Measurements from ENCODE around the gene S100B. TPM values are rescaled to one million over a fixed set of nuclear protein-coding genes. Genes with fewer than 3 reads are reported as not detected.

The S100B gene
- total and polyA plus RNA-seq, 2 of the 13 experiments (the other 11 are each of a cell fraction or from before 2014, with no cell fraction given) = not detected

DNA sequence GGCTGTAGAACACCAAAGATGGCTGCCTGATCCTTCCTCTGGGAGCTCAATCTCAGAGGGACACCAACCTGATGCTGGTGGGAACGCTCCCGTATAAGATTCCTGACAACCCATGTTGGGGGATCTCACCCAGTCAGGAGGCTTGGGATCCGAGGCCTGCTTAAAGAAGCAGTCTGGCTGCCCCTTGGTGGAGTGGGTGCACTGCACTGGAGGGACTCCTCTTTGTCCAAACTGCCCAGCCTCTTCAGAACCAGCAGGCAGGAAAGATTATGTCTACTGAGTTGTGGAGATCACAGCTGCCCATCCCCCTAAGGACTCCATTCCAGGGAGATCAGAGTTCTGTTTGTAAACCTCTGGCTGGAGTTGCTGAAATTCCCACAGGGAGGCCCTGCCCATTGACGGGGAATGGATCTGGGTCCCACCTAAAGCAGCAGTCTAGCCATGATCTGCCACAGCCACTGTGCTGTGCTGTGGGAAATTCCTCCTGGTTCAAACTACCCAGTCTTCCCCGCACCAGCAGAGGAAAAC is 23.0 kb downstream of the S100B start (continued):
- no peak for TF ChIP-seq AKNA (CRISPR knock-in tag; IDR thresholded peaks at IDR 0.05; ENCODE audit: borderline replicate concordance)
- TF ChIP-seq ZNF605 (CRISPR knock-in tag; IDR thresholded peaks at IDR 0.05) = peak; percentile 76; the same call in 1 of the 2 replicates
- no peak for TF ChIP-seq SATB2 (CRISPR knock-in tag; IDR thresholded peaks at IDR 0.05)
- 0 out of 2 replicates have a peak, but pooled peaks have one; percentile 37 for TF ChIP-seq ZNF704 (CRISPR knock-in tag; IDR thresholded peaks at IDR 0.05; ENCODE audit: borderline replicate concordance)
- TF ChIP-seq, protein P1, sequence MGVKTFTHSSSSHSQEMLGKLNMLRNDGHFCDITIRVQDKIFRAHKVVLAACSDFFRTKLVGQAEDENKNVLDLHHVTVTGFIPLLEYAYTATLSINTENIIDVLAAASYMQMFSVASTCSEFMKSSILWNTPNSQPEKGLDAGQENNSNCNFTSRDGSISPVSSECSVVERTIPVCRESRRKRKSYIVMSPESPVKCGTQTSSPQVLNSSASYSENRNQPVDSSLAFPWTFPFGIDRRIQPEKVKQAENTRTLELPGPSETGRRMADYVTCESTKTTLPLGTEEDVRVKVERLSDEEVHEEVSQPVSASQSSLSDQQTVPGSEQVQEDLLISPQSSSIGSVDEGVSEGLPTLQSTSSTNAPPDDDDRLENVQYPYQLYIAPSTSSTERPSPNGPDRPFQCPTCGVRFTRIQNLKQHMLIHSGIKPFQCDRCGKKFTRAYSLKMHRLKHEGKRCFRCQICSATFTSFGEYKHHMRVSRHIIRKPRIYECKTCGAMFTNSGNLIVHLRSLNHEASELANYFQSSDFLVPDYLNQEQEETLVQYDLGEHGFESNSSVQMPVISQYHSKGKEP (CRISPR knock-in tag; IDR thresholded peaks at IDR 0.05) = no peak
- TF ChIP-seq, protein P2, sequence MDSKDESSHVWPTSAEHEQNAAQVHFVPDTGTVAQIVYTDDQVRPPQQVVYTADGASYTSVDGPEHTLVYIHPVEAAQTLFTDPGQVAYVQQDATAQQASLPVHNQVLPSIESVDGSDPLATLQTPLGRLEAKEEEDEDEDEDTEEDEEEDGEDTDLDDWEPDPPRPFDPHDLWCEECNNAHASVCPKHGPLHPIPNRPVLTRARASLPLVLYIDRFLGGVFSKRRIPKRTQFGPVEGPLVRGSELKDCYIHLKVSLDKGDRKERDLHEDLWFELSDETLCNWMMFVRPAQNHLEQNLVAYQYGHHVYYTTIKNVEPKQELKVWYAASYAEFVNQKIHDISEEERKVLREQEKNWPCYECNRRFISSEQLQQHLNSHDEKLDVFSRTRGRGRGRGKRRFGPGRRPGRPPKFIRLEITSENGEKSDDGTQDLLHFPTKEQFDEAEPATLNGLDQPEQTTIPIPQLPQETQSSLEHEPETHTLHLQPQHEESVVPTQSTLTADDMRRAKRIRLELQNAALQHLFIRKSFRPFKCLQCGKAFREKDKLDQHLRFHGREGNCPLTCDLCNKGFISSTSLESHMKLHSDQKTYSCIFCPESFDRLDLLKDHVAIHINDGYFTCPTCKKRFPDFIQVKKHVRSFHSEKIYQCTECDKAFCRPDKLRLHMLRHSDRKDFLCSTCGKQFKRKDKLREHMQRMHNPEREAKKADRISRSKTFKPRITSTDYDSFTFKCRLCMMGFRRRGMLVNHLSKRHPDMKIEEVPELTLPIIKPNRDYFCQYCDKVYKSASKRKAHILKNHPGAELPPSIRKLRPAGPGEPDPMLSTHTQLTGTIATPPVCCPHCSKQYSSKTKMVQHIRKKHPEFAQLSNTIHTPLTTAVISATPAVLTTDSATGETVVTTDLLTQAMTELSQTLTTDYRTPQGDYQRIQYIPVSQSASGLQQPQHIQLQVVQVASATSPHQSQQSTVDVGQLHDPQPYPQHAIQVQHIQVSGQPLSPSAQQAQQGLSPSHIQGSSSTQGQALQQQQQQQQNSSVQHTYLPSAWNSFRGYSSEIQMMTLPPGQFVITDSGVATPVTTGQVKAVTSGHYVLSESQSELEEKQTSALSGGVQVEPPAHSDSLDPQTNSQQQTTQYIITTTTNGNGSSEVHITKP (CRISPR knock-in tag; IDR thresholded peaks at IDR 0.05; ENCODE audit: low read depth) = no peak
- TF ChIP-seq ZNF10 (CRISPR knock-in tag; IDR thresholded peaks at IDR 0.05; ENCODE audit: borderline replicate concordance, low read depth) = no peak
- TF ChIP-seq NFE2L2 (IDR thresholded peaks at IDR 0.05; ENCODE audit: low read length) = no peak
- no peak for TF ChIP-seq LCORL (IDR thresholded peaks at IDR 0.05)
- TF ChIP-seq LCORL (CRISPR knock-in tag; IDR thresholded peaks at IDR 0.05) = peak; percentile 34; the same call in 1 of the 2 replicates
- TF ChIP-seq, protein P3, sequence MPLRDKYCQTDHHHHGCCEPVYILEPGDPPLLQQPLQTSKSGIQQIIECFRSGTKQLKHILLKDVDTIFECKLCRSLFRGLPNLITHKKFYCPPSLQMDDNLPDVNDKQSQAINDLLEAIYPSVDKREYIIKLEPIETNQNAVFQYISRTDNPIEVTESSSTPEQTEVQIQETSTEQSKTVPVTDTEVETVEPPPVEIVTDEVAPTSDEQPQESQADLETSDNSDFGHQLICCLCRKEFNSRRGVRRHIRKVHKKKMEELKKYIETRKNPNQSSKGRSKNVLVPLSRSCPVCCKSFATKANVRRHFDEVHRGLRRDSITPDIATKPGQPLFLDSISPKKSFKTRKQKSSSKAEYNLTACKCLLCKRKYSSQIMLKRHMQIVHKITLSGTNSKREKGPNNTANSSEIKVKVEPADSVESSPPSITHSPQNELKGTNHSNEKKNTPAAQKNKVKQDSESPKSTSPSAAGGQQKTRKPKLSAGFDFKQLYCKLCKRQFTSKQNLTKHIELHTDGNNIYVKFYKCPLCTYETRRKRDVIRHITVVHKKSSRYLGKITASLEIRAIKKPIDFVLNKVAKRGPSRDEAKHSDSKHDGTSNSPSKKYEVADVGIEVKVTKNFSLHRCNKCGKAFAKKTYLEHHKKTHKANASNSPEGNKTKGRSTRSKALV (CRISPR knock-in tag; IDR thresholded peaks at IDR 0.05) = no peak
- TF ChIP-seq ZBTB1 (CRISPR knock-in tag; IDR thresholded peaks at IDR 0.05; ENCODE audit: borderline replicate concordance) = no peak
- no peak for TF ChIP-seq DR1 (CRISPR knock-in tag; IDR thresholded peaks at IDR 0.05)
- no peak for TF ChIP-seq TOPORS (CRISPR knock-in tag; IDR thresholded peaks at IDR 0.05)
- TF ChIP-seq HNRNPH1 (optimal IDR thresholded peaks at IDR 0.05; ENCODE audit: low read depth, low read length) = no peak

Data from HepG2 (cell line).